PC-9 (cell line): ENCODE measurements around the gene ZNF337. TPM values are rescaled to one million over a fixed set of nuclear protein-coding genes. Genes with fewer than 3 reads are reported as not detected.

Experiments used
- BruUV-seq: library from RNA; stranded (reverse); fragments of 400-500 nt; replicated peaks from 2 replicates; lab custom pipeline; 2021; lab: Mats Ljungman, UMichigan
- CTCF ChIA-PET: fragments of 300-600 bp; sonication (Branson Sonifier 250); formaldehyde crosslinking; loops from one replicate; lab custom pipeline; 2022; ENCODE audit warnings: antibody characterized with exemption; lab: Charles Lee
- POLR2A ChIA-PET: fragments of 300-600 bp; sonication (Branson Sonifier 250); formaldehyde crosslinking; loops from one replicate; lab custom pipeline; 2022; ENCODE audit warnings: antibody characterized with exemption; ENCODE audit not compliant: unreplicated experiment; lab: Charles Lee
- DNase-seq, 2 experiments: peaks; one replicate each; pipeline versions ENCODE4 v3.0.0 to v3.0.0-alpha.2; 2015 to 2022; ENCODE audit warnings: mixed read lengths in 1 of 2
- H2AFZ ChIP-seq: fragments of 200-600 bp; sonication (generic); 2 replicates; pipeline ENCODE4 v1.8.1; 2017; ENCODE audit warnings: antibody characterized with exemption
- H3F3A ChIP-seq: fragments of 200-600 bp; sonication (generic); 2 replicates; pipeline ENCODE4 v1.8.1; 2017; ENCODE audit warnings: antibody characterized with exemption, mild to moderate bottlenecking, low read depth; ENCODE audit not compliant: insufficient read depth
- H3K27ac ChIP-seq: fragments of 200-600 bp; sonication (generic); 2 replicates; pipeline ENCODE4 v1.6.1; 2016; ENCODE audit warnings: mixed run types
- H3K27me3 ChIP-seq: fragments of 200-600 bp; sonication (generic); 2 replicates; pipeline ENCODE4 v1.6.1; 2016; ENCODE audit warnings: low read depth, mixed run types; ENCODE audit not compliant: insufficient read depth
- H3K36me3 ChIP-seq: fragments of 200-600 bp; sonication (generic); 2 replicates; pipeline ENCODE4 v1.6.1; 2016; ENCODE audit warnings: low read depth, mixed run types
- H3K4me1 ChIP-seq: fragments of 200-600 bp; sonication (generic); replicated peaks from 2 replicates; pipeline ENCODE4 v1.6.1; 2016; ENCODE audit warnings: mixed run types; ENCODE audit not compliant: insufficient read depth
- H3K4me2 ChIP-seq: fragments of 200-600 bp; sonication (generic); 2 replicates; pipeline ENCODE4 v1.6.1; 2017; ENCODE audit warnings: mixed run types
- H3K4me3 ChIP-seq: fragments of 200-600 bp; sonication (generic); 2 replicates; pipeline ENCODE4 v1.6.1; 2016; ENCODE audit warnings: mixed run types
- H3K79me2 ChIP-seq: fragments of 200-600 bp; sonication (generic); 2 replicates; pipeline ENCODE4 v1.6.1; 2017; ENCODE audit warnings: low read depth, mixed run types
- H3K9me2 ChIP-seq: fragments of 200-600 bp; sonication (generic); 2 replicates; pipeline ENCODE4 v1.8.1; 2017; ENCODE audit warnings: mild to moderate bottlenecking; ENCODE audit not compliant: insufficient read depth
- H3K9me3 ChIP-seq: fragments of 200-600 bp; sonication (generic); 2 replicates; pipeline ENCODE4 v1.8.1; 2016; ENCODE audit warnings: low read depth; ENCODE audit not compliant: insufficient read depth
- H4K20me1 ChIP-seq: fragments of 200-600 bp; sonication (generic); 2 replicates; pipeline ENCODE4 v1.8.1; 2017; ENCODE audit not compliant: insufficient read depth
- EZH2 ChIP-seq: fragments of 200-600 bp; sonication (generic); IDR thresholded peaks from 2 replicates; pipeline ENCODE4 v1.8.0; 2017; ENCODE audit warnings: antibody characterized with exemption, low read depth
- intact Hi-C: fragments of 100-400 bp; cut with micrococcal nuclease; formaldehyde crosslinking; loops from one replicate; pipeline ENCODE4 v1.10.0; 2022; ENCODE audit not compliant: unreplicated experiment
- total RNA-seq: library from RNA; stranded (reverse); gene quantifications from 2 replicates; pipeline ENCODE4 v1.2.3, GENCODE V29; 2021
- TF ChIP-seq, protein P1 (sequence below): fragments of 200-600 bp; sonication (generic); conservative IDR thresholded peaks from 2 replicates; pipeline ENCODE4 v1.6.1; 2017; ENCODE audit warnings: mixed run types, antibody characterized with exemption, mild to moderate bottlenecking, moderate library complexity

The ZNF337 gene
- total RNA-seq, 1 experiment from 2014 or later = 12.8 TPM

DNA sequence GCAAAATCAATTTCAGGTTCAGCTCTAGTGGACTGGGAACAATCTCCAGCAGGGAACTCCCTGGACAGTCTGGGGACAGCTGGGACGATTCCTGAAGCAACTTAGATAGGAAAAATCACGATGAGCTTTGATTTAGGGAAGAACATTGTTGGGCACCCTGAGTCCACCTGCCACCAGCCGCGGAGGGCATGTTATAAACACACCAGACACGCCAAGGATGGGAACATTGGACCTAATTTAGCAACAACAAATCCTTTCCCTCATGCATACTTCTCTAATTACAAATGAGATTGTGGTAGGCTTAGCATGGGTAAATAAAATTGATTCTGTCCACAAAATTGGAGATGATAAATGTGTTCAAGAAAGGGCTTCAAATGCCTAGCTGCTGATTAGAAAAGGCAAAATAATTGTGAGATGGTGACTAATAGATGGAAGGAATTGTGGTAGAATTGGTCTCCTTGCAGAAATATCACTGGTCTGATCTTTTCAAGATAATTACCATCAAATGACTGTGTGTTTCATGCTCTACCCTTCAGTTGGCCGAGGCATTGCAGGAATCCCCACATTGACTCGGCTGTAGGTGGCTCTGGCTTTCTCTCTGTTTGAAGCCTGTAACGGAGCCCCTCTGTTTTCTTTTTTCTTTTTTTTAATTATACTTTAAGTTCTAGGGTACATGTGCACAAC lies 66.7 kb downstream of the ZNF337 start:
- DNase-seq = no peak
- no peak for TF ChIP-seq EZH2
- TF ChIP-seq, protein P1, sequence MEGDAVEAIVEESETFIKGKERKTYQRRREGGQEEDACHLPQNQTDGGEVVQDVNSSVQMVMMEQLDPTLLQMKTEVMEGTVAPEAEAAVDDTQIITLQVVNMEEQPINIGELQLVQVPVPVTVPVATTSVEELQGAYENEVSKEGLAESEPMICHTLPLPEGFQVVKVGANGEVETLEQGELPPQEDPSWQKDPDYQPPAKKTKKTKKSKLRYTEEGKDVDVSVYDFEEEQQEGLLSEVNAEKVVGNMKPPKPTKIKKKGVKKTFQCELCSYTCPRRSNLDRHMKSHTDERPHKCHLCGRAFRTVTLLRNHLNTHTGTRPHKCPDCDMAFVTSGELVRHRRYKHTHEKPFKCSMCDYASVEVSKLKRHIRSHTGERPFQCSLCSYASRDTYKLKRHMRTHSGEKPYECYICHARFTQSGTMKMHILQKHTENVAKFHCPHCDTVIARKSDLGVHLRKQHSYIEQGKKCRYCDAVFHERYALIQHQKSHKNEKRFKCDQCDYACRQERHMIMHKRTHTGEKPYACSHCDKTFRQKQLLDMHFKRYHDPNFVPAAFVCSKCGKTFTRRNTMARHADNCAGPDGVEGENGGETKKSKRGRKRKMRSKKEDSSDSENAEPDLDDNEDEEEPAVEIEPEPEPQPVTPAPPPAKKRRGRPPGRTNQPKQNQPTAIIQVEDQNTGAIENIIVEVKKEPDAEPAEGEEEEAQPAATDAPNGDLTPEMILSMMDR = no peak
- no TSS peak for BruUV-seq
- intact Hi-C loops = loop anchor here (10.0 kb wide), 1 partner anchor 135 kb away; no protein-coding TSS in a partner anchor
- CTCF ChIA-PET = no interaction called here
- H3K27ac ChIP-seq = no peak overlapping the region
- H3K4me3 ChIP-seq = no peak overlapping the region
- no peaks in the 10 kb centered on the region for H4K20me1 ChIP-seq
- no peaks in the 10 kb centered on the region for H3K27me3 ChIP-seq
- peaks cover 21% of the 10 kb centered on the region for H3K79me2 ChIP-seq
- 0 out of 2 replicates have a peak, but pooled peaks cover 3% of the 10 kb centered on the region for H3K9me2 ChIP-seq
- no peak overlapping the region for H2AFZ ChIP-seq
- no peak overlapping the region for H3K4me2 ChIP-seq
- H3K36me3 ChIP-seq = peaks cover 6% of the 10 kb centered on the region; the same call in 1 of the 2 replicates
- H3K4me1 ChIP-seq = peaks cover 17% of the 10 kb centered on the region
- POLR2A ChIA-PET = no interaction called here
- H3K9me3 ChIP-seq = no peaks in the 10 kb centered on the region
- H3F3A ChIP-seq = peaks cover 9% of the 10 kb centered on the region

GRCh38 chr20:25626779-25627178 lies 69.9 kb downstream of the ZNF337 start:
- no peak for TF ChIP-seq EZH2
- TF ChIP-seq, protein P1 = no peak
- no peaks in the 10 kb centered on the region for H3K27me3 ChIP-seq
- H3K4me2 ChIP-seq = no peak overlapping the region
- ChIA-PET POLR2A (interaction anchor here (0.6 to 0.7 kb wide), 2 partner anchors 22 to 129 kb away, joined by 3 read pairs; no protein-coding TSS in a partner anchor), CTCF (no interaction called here)
- H3K9me2 ChIP-seq = 0 out of 2 replicates have a peak, but pooled peaks cover 3% of the 10 kb centered on the region
- H3K36me3 ChIP-seq = no peaks in the 10 kb centered on the region; the same call in 1 of the 2 replicates
- H3F3A ChIP-seq = peaks cover 21% of the 10 kb centered on the region
- no peak overlapping the region for H3K27ac ChIP-seq
- no peaks in the 10 kb centered on the region for H3K9me3 ChIP-seq
- BruUV-seq = no TSS peak
- peaks cover 40% of the 10 kb centered on the region for H3K79me2 ChIP-seq
- DNase-seq = no peak
- intact Hi-C loops = loop anchor here (10.0 kb wide), 1 partner anchor 132 kb away; no protein-coding TSS in a partner anchor
- no peak overlapping the region for H2AFZ ChIP-seq
- peaks cover 18% of the 10 kb centered on the region for H3K4me1 ChIP-seq
- no peaks in the 10 kb centered on the region for H4K20me1 ChIP-seq
- H3K4me3 ChIP-seq = no peak overlapping the region

GRCh38 chr20:25624500-25624939 lies 72.1 kb downstream of the ZNF337 start:
- no peak for DNase-seq
- ChIA-PET CTCF (no interaction called here), POLR2A (no interaction called here)
- Histone ChIP-seq H3K36me3 (no peaks in the 10 kb centered on the region; the same call in 1 of the 2 replicates), H4K20me1 (no peaks in the 10 kb centered on the region), H3K9me2 (0 out of 2 replicates have a peak, but pooled peaks cover 3% of the 10 kb centered on the region), H3K4me3 (peak overlapping the region; percentile 98), H3K79me2 (peaks cover 59% of the 10 kb centered on the region), H3K9me3 (no peaks in the 10 kb centered on the region), H2AFZ (peak overlapping the region; percentile 97), H3K27ac (peak overlapping the region; percentile 97), H3F3A (peaks cover 20% of the 10 kb centered on the region), H3K4me1 (peaks cover 24% of the 10 kb centered on the region), H3K4me2 (peak overlapping the region; percentile 80), H3K27me3 (no peaks in the 10 kb centered on the region)
- no peak for TF ChIP-seq EZH2
- TF ChIP-seq, protein P1 = no peak
- BruUV-seq = TSS peak; percentile 64
- intact Hi-C loops = loop anchor here (2.0 to 10.0 kb wide), 4 partner anchors 40 to 632 kb away; partner anchors contain the start of genes APMAP, GINS1 and NINL

Other genes with a start within 250 kb of the ZNF337 start
- 19.6 and 39.9 TPM in 2 replicates for gene NINL, start 111.3 kb downstream of the ZNF337 start, total RNA-seq
- gene NANP, start 72.8 kb downstream of the ZNF337 start, total RNA-seq = 5.6 and 7.5 TPM in 2 replicates